Cardiac fibroblast (primary cell): ENCODE results near the gene GPR4.
A peak's percentile ranks its signal among the peaks of the same experiment; 100 is the strongest.
"Not testable (repeated sequence)": the region's sequence is repeated elsewhere in the genome, so short reads cannot be mapped to it uniquely, and the experiment has no call there.

ENCODE experiments used
- DNase-seq, 2 donors: peaks; one replicate each; pipeline versions ENCODE4 v3.0.0 to v3.0.0-alpha.2; 2010; ENCODE audit warnings: low read depth in 2 of 2
- H3K4me3 ChIP-seq, 2 donors: replicated peaks in 1 of 2; 1 replicate in 1 of 2; 2 replicates in 1 of 2; pipeline ENCODE4 v1.5.1; 2011; ENCODE audit warnings: low read depth in 2 of 2, low read length in 2 of 2, mild to moderate bottlenecking in 2 of 2, moderate library complexity in 1 of 2
- TF ChIP-seq, protein P1 (sequence below): IDR thresholded peaks from one replicate; pipeline ENCODE4 v1.5.1; 2011; ENCODE audit warnings: low read depth, mild to moderate bottlenecking, low read length, inconsistent platforms

The GPR4 gene

GRCh38 chr19:45621389-45621788, 19.4 kb upstream of the GPR4 start:
- no peak for DNase-seq
- no peak overlapping the region for H3K4me3 ChIP-seq
- TF ChIP-seq, protein P1, sequence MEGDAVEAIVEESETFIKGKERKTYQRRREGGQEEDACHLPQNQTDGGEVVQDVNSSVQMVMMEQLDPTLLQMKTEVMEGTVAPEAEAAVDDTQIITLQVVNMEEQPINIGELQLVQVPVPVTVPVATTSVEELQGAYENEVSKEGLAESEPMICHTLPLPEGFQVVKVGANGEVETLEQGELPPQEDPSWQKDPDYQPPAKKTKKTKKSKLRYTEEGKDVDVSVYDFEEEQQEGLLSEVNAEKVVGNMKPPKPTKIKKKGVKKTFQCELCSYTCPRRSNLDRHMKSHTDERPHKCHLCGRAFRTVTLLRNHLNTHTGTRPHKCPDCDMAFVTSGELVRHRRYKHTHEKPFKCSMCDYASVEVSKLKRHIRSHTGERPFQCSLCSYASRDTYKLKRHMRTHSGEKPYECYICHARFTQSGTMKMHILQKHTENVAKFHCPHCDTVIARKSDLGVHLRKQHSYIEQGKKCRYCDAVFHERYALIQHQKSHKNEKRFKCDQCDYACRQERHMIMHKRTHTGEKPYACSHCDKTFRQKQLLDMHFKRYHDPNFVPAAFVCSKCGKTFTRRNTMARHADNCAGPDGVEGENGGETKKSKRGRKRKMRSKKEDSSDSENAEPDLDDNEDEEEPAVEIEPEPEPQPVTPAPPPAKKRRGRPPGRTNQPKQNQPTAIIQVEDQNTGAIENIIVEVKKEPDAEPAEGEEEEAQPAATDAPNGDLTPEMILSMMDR = no peak

DNA sequence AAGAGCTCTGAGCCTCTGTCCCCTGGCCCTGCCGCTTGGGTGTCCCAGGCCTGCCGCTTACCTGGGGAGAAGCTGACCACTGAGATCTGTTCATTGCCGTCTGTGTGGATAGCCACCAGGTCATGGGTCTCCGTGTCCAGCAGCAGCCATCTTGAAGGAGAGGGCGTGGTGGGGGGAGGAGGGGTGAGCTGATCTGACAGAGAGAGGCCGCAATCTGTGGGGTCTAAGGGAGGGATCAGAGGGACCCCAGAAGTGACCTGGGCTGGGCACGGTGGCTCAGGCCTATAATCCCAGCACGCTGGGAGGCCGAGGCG, 14.6 kb upstream of the GPR4 start:
- DNase-seq = no peak
- no peak overlapping the region for H3K4me3 ChIP-seq
- TF ChIP-seq, protein P1 = no peak

DNA sequence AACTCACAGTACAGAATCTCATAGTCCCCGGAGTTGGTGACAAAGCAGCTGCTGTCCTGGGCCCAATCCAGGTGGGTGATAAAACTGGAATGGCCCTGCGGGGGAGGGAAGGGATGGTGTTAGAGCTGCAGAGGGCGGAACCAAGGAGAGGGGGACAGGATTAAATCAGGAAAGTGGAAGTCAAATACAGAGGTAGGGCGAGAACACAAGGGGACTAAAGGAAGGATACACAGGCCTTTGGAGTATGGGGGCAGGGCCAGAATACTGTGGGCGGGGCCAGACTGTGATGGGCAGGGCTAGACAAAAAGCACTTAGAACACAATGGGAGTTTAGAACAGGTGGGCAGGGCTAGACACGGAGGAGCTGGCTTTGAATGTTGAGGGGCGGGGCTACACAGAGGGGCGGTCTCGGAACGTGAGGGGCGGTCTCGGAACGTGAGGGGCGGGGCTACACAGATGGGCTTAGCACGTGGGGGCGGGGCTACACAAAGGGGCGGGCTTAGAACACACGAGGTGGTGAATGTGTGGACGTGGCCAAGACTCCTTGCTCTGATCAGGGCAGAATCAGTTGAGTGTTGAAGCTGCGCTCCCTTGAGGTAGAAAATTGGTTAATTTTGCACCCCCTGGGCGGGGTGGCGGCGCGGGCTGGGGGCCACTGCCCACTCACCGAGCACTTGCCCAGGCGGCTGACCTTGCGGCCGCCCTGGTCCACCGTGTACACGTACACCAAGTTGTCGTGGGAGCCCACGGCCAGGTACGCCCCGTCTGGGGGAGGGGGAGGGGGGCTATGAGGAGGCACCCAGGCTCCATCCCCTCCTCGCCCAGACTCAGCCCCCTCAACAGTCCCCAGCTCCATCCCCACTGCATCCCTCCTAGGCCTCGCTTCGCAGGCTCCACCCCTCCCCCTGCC, 14.0 kb upstream of the GPR4 start:
- DNase-seq = peak; percentile 90 to 93

GRCh38 chr19:45615056-45615455, 13.0 kb upstream of the GPR4 start:
- H3K4me3 ChIP-seq, DNase-seq: not testable (repeated sequence)

More for the DNA sequence above, 14.0 kb upstream of the GPR4 start:
- H3K4me3 ChIP-seq = no peak overlapping the region
- TF ChIP-seq, protein P1 = no peak

DNA sequence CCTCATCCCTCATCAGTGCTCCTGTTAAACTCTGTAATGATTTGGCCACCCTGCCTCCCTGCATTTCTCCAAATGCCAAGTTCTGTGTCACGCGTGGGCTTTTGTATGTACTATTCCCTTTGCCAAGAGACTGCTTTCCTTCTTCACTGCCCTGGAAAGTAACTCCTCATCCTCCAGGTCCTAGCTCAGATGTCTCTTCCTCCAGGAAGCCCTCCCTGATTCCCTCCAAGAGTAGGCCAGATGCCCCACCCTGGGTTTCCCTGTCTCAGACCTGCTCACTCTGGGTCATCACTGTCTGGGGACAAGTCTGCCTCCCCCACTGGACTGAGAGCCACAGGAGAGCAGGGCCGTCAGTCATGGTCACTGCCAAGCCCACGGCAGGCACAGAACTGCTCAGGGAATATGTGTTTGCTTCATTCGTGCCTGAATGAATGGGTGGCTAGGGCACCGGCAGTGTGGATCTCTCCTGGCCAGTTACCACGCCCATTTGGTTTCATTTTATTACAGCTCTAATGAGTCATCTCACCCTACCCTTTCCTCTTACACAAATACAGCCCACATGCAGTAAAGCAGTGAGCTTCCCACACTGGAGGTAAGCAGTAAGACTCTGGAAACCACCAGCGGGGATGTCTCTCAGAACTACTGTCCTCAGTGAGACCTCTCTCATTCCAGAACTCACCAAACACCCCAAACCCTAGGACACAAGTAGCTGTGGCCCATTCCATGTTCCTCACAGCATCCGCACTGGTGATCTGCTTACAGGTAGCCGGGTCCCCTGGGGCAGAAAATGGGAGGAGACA, 12.1 kb upstream of the GPR4 start:
- TF ChIP-seq, protein P1 = no peak
- DNase-seq = peak; percentile 88 to 93
- H3K4me3 ChIP-seq = no peak overlapping the region

- DNase-seq = no peak
- TF ChIP-seq, protein P1 = no peak
- H3K4me3 ChIP-seq = no peak overlapping the region
These were observed 6.9 kb upstream of the GPR4 start for GRCh38 chr19:45608948-45609347.
